PC-9 (cell line): Measurements from ENCODE around the gene MAMLD1. TPM values are rescaled to one million over a fixed set of nuclear protein-coding genes. Genes with fewer than 3 reads are reported as not detected.

Experiments used
- BruUV-seq: library from RNA; stranded (reverse); fragments of 400-500 nt; replicated peaks from 2 replicates; lab custom pipeline; 2021; lab: Mats Ljungman, UMichigan
- CTCF ChIA-PET: fragments of 300-600 bp; sonication (Branson Sonifier 250); formaldehyde crosslinking; loops from one replicate; lab custom pipeline; 2022; ENCODE audit warnings: antibody characterized with exemption; lab: Charles Lee
- POLR2A ChIA-PET: fragments of 300-600 bp; sonication (Branson Sonifier 250); formaldehyde crosslinking; loops from one replicate; lab custom pipeline; 2022; ENCODE audit warnings: antibody characterized with exemption; ENCODE audit not compliant: unreplicated experiment; lab: Charles Lee
- DNase-seq, 2 experiments: peaks; one replicate each; pipeline versions ENCODE4 v3.0.0 to v3.0.0-alpha.2; 2015 to 2022; ENCODE audit warnings: mixed read lengths in 1 of 2
- H2AFZ ChIP-seq: fragments of 200-600 bp; sonication (generic); 2 replicates; pipeline ENCODE4 v1.8.1; 2017; ENCODE audit warnings: antibody characterized with exemption
- H3F3A ChIP-seq: fragments of 200-600 bp; sonication (generic); 2 replicates; pipeline ENCODE4 v1.8.1; 2017; ENCODE audit warnings: antibody characterized with exemption, mild to moderate bottlenecking, low read depth; ENCODE audit not compliant: insufficient read depth
- H3K27ac ChIP-seq: fragments of 200-600 bp; sonication (generic); 2 replicates; pipeline ENCODE4 v1.6.1; 2016; ENCODE audit warnings: mixed run types
- H3K27me3 ChIP-seq: fragments of 200-600 bp; sonication (generic); 2 replicates; pipeline ENCODE4 v1.6.1; 2016; ENCODE audit warnings: low read depth, mixed run types; ENCODE audit not compliant: insufficient read depth
- H3K36me3 ChIP-seq: fragments of 200-600 bp; sonication (generic); 2 replicates; pipeline ENCODE4 v1.6.1; 2016; ENCODE audit warnings: low read depth, mixed run types
- H3K4me1 ChIP-seq: fragments of 200-600 bp; sonication (generic); replicated peaks from 2 replicates; pipeline ENCODE4 v1.6.1; 2016; ENCODE audit warnings: mixed run types; ENCODE audit not compliant: insufficient read depth
- H3K4me2 ChIP-seq: fragments of 200-600 bp; sonication (generic); 2 replicates; pipeline ENCODE4 v1.6.1; 2017; ENCODE audit warnings: mixed run types
- H3K4me3 ChIP-seq: fragments of 200-600 bp; sonication (generic); 2 replicates; pipeline ENCODE4 v1.6.1; 2016; ENCODE audit warnings: mixed run types
- H3K79me2 ChIP-seq: fragments of 200-600 bp; sonication (generic); 2 replicates; pipeline ENCODE4 v1.6.1; 2017; ENCODE audit warnings: low read depth, mixed run types
- H3K9me2 ChIP-seq: fragments of 200-600 bp; sonication (generic); 2 replicates; pipeline ENCODE4 v1.8.1; 2017; ENCODE audit warnings: mild to moderate bottlenecking; ENCODE audit not compliant: insufficient read depth
- H3K9me3 ChIP-seq: fragments of 200-600 bp; sonication (generic); 2 replicates; pipeline ENCODE4 v1.8.1; 2016; ENCODE audit warnings: low read depth; ENCODE audit not compliant: insufficient read depth
- H4K20me1 ChIP-seq: fragments of 200-600 bp; sonication (generic); 2 replicates; pipeline ENCODE4 v1.8.1; 2017; ENCODE audit not compliant: insufficient read depth
- EZH2 ChIP-seq: fragments of 200-600 bp; sonication (generic); IDR thresholded peaks from 2 replicates; pipeline ENCODE4 v1.8.0; 2017; ENCODE audit warnings: antibody characterized with exemption, low read depth
- intact Hi-C: fragments of 100-400 bp; cut with micrococcal nuclease; formaldehyde crosslinking; loops from one replicate; pipeline ENCODE4 v1.10.0; 2022; ENCODE audit not compliant: unreplicated experiment
- total RNA-seq: library from RNA; stranded (reverse); gene quantifications from 2 replicates; pipeline ENCODE4 v1.2.3, GENCODE V29; 2021
- TF ChIP-seq, protein P1 (sequence below): fragments of 200-600 bp; sonication (generic); conservative IDR thresholded peaks from 2 replicates; pipeline ENCODE4 v1.6.1; 2017; ENCODE audit warnings: mixed run types, antibody characterized with exemption, mild to moderate bottlenecking, moderate library complexity

The MAMLD1 gene
- total RNA-seq, 1 experiment from 2014 or later: 2.5 TPM

DNA sequence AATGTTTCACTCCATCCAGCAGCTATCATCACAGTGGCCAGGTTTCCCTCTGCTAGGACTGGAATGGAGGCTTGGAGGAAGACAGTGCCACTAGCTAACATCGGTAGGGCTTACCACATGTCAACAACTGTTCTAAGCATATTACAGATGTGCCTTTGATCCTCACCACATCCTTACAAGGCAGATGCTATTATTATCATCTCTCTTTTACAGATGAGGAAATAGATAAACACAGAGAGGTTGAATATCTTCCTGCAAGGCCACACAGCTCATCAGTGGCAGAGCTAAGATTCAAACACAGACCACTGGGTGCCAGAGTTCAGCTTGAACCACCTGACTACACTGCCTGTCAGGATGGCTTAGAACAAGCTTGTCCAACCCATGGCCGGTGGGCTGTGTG, 47.4 kb downstream of the MAMLD1 start:
- ChIA-PET POLR2A (interaction anchor here (0.6 kb wide), 1 partner anchor 40 kb away, joined by 3 read pairs; no protein-coding TSS in a partner anchor), CTCF (no interaction called here)
- no peak overlapping the region for H3K4me3 ChIP-seq
- no peaks in the 10 kb centered on the region for H3K79me2 ChIP-seq
- TF ChIP-seq, protein P1, sequence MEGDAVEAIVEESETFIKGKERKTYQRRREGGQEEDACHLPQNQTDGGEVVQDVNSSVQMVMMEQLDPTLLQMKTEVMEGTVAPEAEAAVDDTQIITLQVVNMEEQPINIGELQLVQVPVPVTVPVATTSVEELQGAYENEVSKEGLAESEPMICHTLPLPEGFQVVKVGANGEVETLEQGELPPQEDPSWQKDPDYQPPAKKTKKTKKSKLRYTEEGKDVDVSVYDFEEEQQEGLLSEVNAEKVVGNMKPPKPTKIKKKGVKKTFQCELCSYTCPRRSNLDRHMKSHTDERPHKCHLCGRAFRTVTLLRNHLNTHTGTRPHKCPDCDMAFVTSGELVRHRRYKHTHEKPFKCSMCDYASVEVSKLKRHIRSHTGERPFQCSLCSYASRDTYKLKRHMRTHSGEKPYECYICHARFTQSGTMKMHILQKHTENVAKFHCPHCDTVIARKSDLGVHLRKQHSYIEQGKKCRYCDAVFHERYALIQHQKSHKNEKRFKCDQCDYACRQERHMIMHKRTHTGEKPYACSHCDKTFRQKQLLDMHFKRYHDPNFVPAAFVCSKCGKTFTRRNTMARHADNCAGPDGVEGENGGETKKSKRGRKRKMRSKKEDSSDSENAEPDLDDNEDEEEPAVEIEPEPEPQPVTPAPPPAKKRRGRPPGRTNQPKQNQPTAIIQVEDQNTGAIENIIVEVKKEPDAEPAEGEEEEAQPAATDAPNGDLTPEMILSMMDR: no peak
- no peak for TF ChIP-seq EZH2
- no peaks in the 10 kb centered on the region for H3K36me3 ChIP-seq
- no peaks in the 10 kb centered on the region for H3K27me3 ChIP-seq
- no TSS peak for BruUV-seq
- no peaks in the 10 kb centered on the region for H3K9me3 ChIP-seq
- H3K27ac ChIP-seq: no peak overlapping the region
- H3F3A ChIP-seq: no peaks in the 10 kb centered on the region
- intact Hi-C loops: no loop called here
- H4K20me1 ChIP-seq: no peaks in the 10 kb centered on the region
- no peak overlapping the region for H2AFZ ChIP-seq
- H3K4me2 ChIP-seq: no peak overlapping the region
- H3K9me2 ChIP-seq: no peaks in the 10 kb centered on the region
- no peaks in the 10 kb centered on the region for H3K4me1 ChIP-seq
- DNase-seq: no peak

DNA sequence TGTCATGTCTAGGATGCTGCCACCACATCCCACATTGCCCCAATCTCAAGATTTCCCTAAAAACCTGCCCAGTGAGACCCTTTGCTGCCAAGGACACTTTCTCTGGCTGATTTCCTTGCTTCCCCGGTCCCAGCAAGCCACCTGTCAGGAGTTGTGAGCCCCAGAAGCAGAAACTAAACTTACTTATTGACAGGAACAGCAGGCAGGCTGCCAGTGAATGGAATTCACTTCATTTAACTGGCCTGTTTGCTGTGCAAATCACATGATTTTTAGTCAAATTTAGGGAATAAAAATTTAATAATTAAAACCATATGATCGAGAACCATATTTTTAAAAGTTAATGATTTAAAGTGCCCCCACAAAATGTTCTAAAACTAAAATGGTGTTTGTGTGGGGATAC, 48.5 kb downstream of the MAMLD1 start:
- no peak overlapping the region for H3K4me2 ChIP-seq
- no peak overlapping the region for H3K27ac ChIP-seq
- H3K79me2 ChIP-seq: no peaks in the 10 kb centered on the region
- no peak for DNase-seq
- TF ChIP-seq, protein P1: no peak
- no peak for TF ChIP-seq EZH2
- intact Hi-C loops: no loop called here
- H3K4me1 ChIP-seq: no peaks in the 10 kb centered on the region
- no peaks in the 10 kb centered on the region for H3K9me3 ChIP-seq
- H3K9me2 ChIP-seq: no peaks in the 10 kb centered on the region
- H4K20me1 ChIP-seq: no peaks in the 10 kb centered on the region
- ChIA-PET CTCF (interaction anchor here (0.5 kb wide), 1 partner anchor 33 kb away, joined by 21 read pairs; no protein-coding TSS in a partner anchor), POLR2A (no interaction called here)
- no TSS peak for BruUV-seq
- no peaks in the 10 kb centered on the region for H3K27me3 ChIP-seq
- no peaks in the 10 kb centered on the region for H3K36me3 ChIP-seq
- H3F3A ChIP-seq: no peaks in the 10 kb centered on the region
- no peak overlapping the region for H2AFZ ChIP-seq
- H3K4me3 ChIP-seq: no peak overlapping the region

DNA sequence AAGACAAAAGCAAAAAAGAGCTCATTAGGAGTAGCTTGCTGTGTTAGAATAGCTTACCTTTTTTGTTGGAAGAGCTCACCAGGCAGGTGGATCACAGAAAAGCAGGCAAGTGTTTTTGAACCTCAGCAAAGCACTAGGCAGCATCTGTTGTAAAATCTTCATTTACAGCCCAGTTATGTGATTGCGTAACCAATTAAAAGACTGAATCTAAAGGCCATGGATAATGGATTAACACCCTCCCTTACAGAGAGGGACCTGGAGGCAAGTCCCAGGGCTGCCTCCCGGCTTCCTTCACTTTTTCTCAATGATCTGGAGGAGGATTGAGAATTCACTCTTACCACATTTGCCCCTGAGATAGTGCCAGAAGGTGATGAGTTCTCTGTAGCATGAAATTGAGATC, 51.1 kb downstream of the MAMLD1 start:
- Histone ChIP-seq H3K79me2 (no peaks in the 10 kb centered on the region), H2AFZ (no peak overlapping the region), H3K4me1 (no peaks in the 10 kb centered on the region), H3K9me2 (no peaks in the 10 kb centered on the region), H3K9me3 (no peaks in the 10 kb centered on the region), H3K4me3 (no peak overlapping the region), H3K4me2 (no peak overlapping the region), H3K27me3 (no peaks in the 10 kb centered on the region), H3K27ac (no peak overlapping the region), H3K36me3 (no peaks in the 10 kb centered on the region), H4K20me1 (no peaks in the 10 kb centered on the region), H3F3A (no peaks in the 10 kb centered on the region)
- CTCF ChIA-PET: no interaction called here
- POLR2A ChIA-PET: no interaction called here
- intact Hi-C loops: no loop called here
- no peak for DNase-seq
- TF ChIP-seq, protein P1: no peak
- no peak for TF ChIP-seq EZH2
- BruUV-seq: no TSS peak
